Gastroesophageal sphincter (tissue), 4 donors: ENCODE results near the gene BRD7. TPM values are rescaled to one million over a fixed set of nuclear protein-coding genes. Genes with fewer than 3 reads are reported as not detected.

Experiments
- ATAC-seq: fragments of 150-250 bp; one replicate; pipeline ENCODE4 v1.9.1; 2016; ENCODE audit warnings: mild to moderate bottlenecking, moderate library complexity
- H3K27ac ChIP-seq, 4 donors: fragments of 200-600 bp; sonication (generic) in 3 of 4; 1 replicate in 3 of 4; 2 replicates in 1 of 4; pipeline ENCODE4 v1.5.1; 2016 to 2019
- H3K27me3 ChIP-seq: fragments of 200-600 bp; sonication (generic); one replicate; pipeline ENCODE4 v1.5.1; 2019
- H3K36me3 ChIP-seq, 2 donors: fragments of 200-600 bp; sonication (generic); one replicate each; pipeline ENCODE4 v1.5.1; 2019; ENCODE audit warnings: control low read depth in 1 of 2
- H3K4me1 ChIP-seq, 3 donors: fragments of 200-600 bp; sonication (generic); 1 replicate in 2 of 3; 2 replicates in 1 of 3; pipeline ENCODE4 v1.5.1; 2016 to 2019; ENCODE audit warnings: control low read depth in 2 of 3
- H3K4me3 ChIP-seq, 2 donors: fragments of 200-600 bp; sonication (generic); one replicate each; pipeline ENCODE4 v1.5.1; 2019; ENCODE audit warnings: mild to moderate bottlenecking in 1 of 2, moderate library complexity in 1 of 2
- H3K9me3 ChIP-seq, 3 donors: fragments of 200-600 bp; sonication (generic); one replicate each; pipeline ENCODE4 v1.5.1; 2017 to 2019; ENCODE audit warnings: control low read depth in 2 of 3
- CTCF ChIP-seq, 4 experiments: fragments of 200-600 bp in 2 of 4; fragments of 450-650 bp in 2 of 4; sonication (generic) in 1 of 4; IDR thresholded peaks; one replicate each; pipeline ENCODE4 v1.5.1; 2017 to 2019; ENCODE audit warnings: antibody characterized with exemption in 4 of 4, mild to moderate bottlenecking in 2 of 4, moderate library complexity in 2 of 4
- EP300 ChIP-seq: sonication (generic); formaldehyde crosslinking; IDR thresholded peaks from one replicate; pipeline ENCODE4 v1.6.1; 2017; ENCODE audit warnings: antibody characterized with exemption, mild to moderate bottlenecking
- POLR2A ChIP-seq, 2 donors: fragments of 450-650 bp; IDR thresholded peaks; one replicate each; pipeline ENCODE4 v1.6.1; 2017; ENCODE audit warnings: antibody characterized with exemption in 2 of 2, mild to moderate bottlenecking in 2 of 2, moderate library complexity in 1 of 2
- POLR2AphosphoS5 ChIP-seq: sonication (generic); formaldehyde crosslinking; IDR thresholded peaks from one replicate; pipeline ENCODE4 v1.6.1; 2017; ENCODE audit warnings: antibody characterized with exemption
- WGBS, 2 donors: methylation state at CpG; one replicate each; pipeline ENCODE4 v1.1.5; 2018; ENCODE audit warnings: low coverage in 1 of 2; 5-methylcytosine and 5-hydroxymethylcytosine counted together
- total RNA-seq, 4 donors: library from RNA; depleted of rRNA; stranded (reverse); fragments of >200 nt; gene quantifications; one replicate each; pipeline ENCODE4 v1.1.0, GENCODE V29; 2016

BRD7 gene
- total RNA-seq, 4 donors from 2014 or later, result 59.1 to 84.0 (median 70.5) TPM

GRCh38 chr16:50381679-50382440 is 13.1 kb upstream of the BRD7 start:
- ATAC-seq, result no peak
- Histone ChIP-seq H3K27me3 (peaks cover 1% of the 10 kb centered on the region), H3K4me1 (no peaks in the 10 kb centered on the region), H3K27ac (no peak overlapping the region), H3K4me3 (no peak overlapping the region), H3K36me3 (no peaks in the 10 kb centered on the region), H3K9me3 (no peaks in the 10 kb centered on the region)
- WGBS, 2 donors, result 80 to 83% methylated on average over 5 to 6 of the region's 8 CpGs
- TF ChIP-seq POLR2AphosphoS5 (no peak), CTCF (IDR thresholded peaks at IDR 0.05) (no peak), POLR2A (IDR thresholded peaks at IDR 0.05) (no peak), EP300 (no peak)

- ATAC-seq, result no peak
- no peaks in the 10 kb centered on the region for H3K9me3 ChIP-seq
- H3K27me3 ChIP-seq, result no peaks in the 10 kb centered on the region
- peaks cover 0 to 7% (median 0%) of the 10 kb centered on the region in 3 donors for H3K4me1 ChIP-seq
- H3K36me3 ChIP-seq, result no peaks in the 10 kb centered on the region
- H3K27ac ChIP-seq, result no peak overlapping the region
- TF ChIP-seq POLR2AphosphoS5, result no peak
- TF ChIP-seq CTCF (IDR thresholded peaks at IDR 0.05), result no peak
- no peak for TF ChIP-seq POLR2A (IDR thresholded peaks at IDR 0.05)
- no peak for TF ChIP-seq EP300
- H3K4me3 ChIP-seq, result no peak overlapping the region
Observed at GRCh38 chr16:50378417-50378816, 9.6 kb upstream of the BRD7 start.

GRCh38 chr16:50377001-50377400 is 8.2 kb upstream of the BRD7 start:
- Histone ChIP-seq H3K4me3 (no peak overlapping the region), H3K27me3 (no peaks in the 10 kb centered on the region), H3K36me3 (no peaks in the 10 kb centered on the region), H3K27ac (no peak overlapping the region), H3K4me1 (peaks cover 0 to 21% (median 0%) of the 10 kb centered on the region in 3 donors), H3K9me3 (no peaks in the 10 kb centered on the region)
- no peak for TF ChIP-seq POLR2A (IDR thresholded peaks at IDR 0.05)
- TF ChIP-seq CTCF (IDR thresholded peaks at IDR 0.05), result no peak
- no peak for TF ChIP-seq EP300
- no peak for TF ChIP-seq POLR2AphosphoS5
- 29 to 64% methylated on average over 3 to 4 of the region's 4 CpGs for WGBS, 2 donors
- ATAC-seq, result no peak

GRCh38 chr16:50373780-50374179 is 5.0 kb upstream of the BRD7 start:
- WGBS, 2 donors, result 87% methylated on average over 3 of the region's 9 CpGs; no CpG with 5 or more reads in 1 of the 2 donors
- H3K27ac ChIP-seq, result peak overlapping the region in 3 of 4 donors; percentile 65 to 82 (median 82)

More at GRCh38 chr16:50373780-50374179, 5.0 kb upstream of the BRD7 start:
- peaks cover 0 to 29% (median 0%) of the 10 kb centered on the region in 3 donors for H3K4me1 ChIP-seq
- no peaks in the 10 kb centered on the region for H3K27me3 ChIP-seq
- H3K36me3 ChIP-seq, result no peaks in the 10 kb centered on the region
- no peak for TF ChIP-seq POLR2AphosphoS5
- TF ChIP-seq EP300, result no peak
- no peak for TF ChIP-seq POLR2A (IDR thresholded peaks at IDR 0.05)
- TF ChIP-seq CTCF (IDR thresholded peaks at IDR 0.05), result no peak
- H3K4me3 ChIP-seq, result no peak overlapping the region
- H3K9me3 ChIP-seq, result no peaks in the 10 kb centered on the region
- no peak for ATAC-seq
